GM23338 (cell line): Measurements from ENCODE around the gene EXOC5. TPM values are rescaled to one million over a fixed set of nuclear protein-coding genes. Genes with fewer than 3 reads are reported as not detected.

Experiments used
- ATAC-seq: fragments of 200-7000 bp; cut with Tn5 transposase; 3 replicates; pipeline ENCODE4 v1.9.1; 2020
- DNase-seq: peaks from one replicate; pipeline ENCODE4 v3.0.0-alpha.2; 2015; ENCODE audit warnings: low spot score
- H2AFZ ChIP-seq: fragments of 200-600 bp; sonication (generic); 2 replicates; pipeline ENCODE4 v1.8.0; 2016; ENCODE audit warnings: antibody characterized with exemption, mild to moderate bottlenecking, moderate library complexity
- H3F3A ChIP-seq: fragments of 200-600 bp; sonication (generic); replicated peaks from 2 replicates; pipeline ENCODE4 v1.8.0; 2017; ENCODE audit warnings: antibody characterized with exemption, mixed run types, low read depth
- H3K27ac ChIP-seq: fragments of 200-600 bp; sonication (generic); 2 replicates; pipeline ENCODE4 v1.6.1; 2016; ENCODE audit warnings: low read depth
- H3K27me3 ChIP-seq: fragments of 200-600 bp; sonication (generic); 2 replicates; pipeline ENCODE4 v1.8.0; 2016; ENCODE audit warnings: mild to moderate bottlenecking, mixed run types, moderate library complexity; ENCODE audit not compliant: insufficient read depth
- H3K36me3 ChIP-seq: fragments of 200-600 bp; sonication (generic); 2 replicates; pipeline ENCODE4 v1.8.0; 2016; ENCODE audit warnings: mild to moderate bottlenecking; ENCODE audit not compliant: insufficient read depth
- H3K4me1 ChIP-seq: fragments of 200-600 bp; sonication (generic); 2 replicates; pipeline ENCODE4 v1.8.0; 2016; ENCODE audit warnings: mild to moderate bottlenecking, moderate library complexity; ENCODE audit not compliant: insufficient read depth
- H3K4me2 ChIP-seq: fragments of 200-600 bp; sonication (generic); 2 replicates; pipeline ENCODE4 v1.7.1; 2017; ENCODE audit warnings: mixed run types
- H3K4me3 ChIP-seq: fragments of 200-600 bp; sonication (generic); 2 replicates; pipeline ENCODE4 v1.6.1; 2016; ENCODE audit warnings: mixed run types
- H3K79me2 ChIP-seq: fragments of 200-600 bp; sonication (generic); replicated peaks from 2 replicates; pipeline ENCODE4 v1.8.0; 2017; ENCODE audit warnings: mild to moderate bottlenecking; ENCODE audit not compliant: insufficient read depth
- H3K9me2 ChIP-seq: fragments of 200-600 bp; sonication (generic); 2 replicates; pipeline ENCODE4 v1.8.0; 2017; ENCODE audit not compliant: insufficient read depth
- H4K20me1 ChIP-seq: fragments of 200-600 bp; sonication (generic); replicated peaks from 2 replicates; pipeline ENCODE4 v1.8.0; 2017; ENCODE audit warnings: mild to moderate bottlenecking; ENCODE audit not compliant: insufficient read depth
- H3K27ac Mint-ChIP-seq: 2 replicates; pipeline ENCODE4 v1.8.0; 2020; ENCODE audit warnings: inconsistent platforms, mild to moderate bottlenecking, moderate library complexity, mixed read lengths
- H3K27me3 Mint-ChIP-seq: 3 replicates; pipeline ENCODE4 v1.8.0; 2022; ENCODE audit warnings: low read depth, mild to moderate bottlenecking, moderate library complexity, mixed read lengths, inconsistent platforms; ENCODE audit not compliant: insufficient read depth, poor library complexity
- H3K36me3 Mint-ChIP-seq: 3 replicates; pipeline ENCODE4 v1.8.0; 2021; ENCODE audit warnings: low read depth, mild to moderate bottlenecking, inconsistent platforms, moderate library complexity, mixed read lengths
- H3K4me1 Mint-ChIP-seq: 3 replicates; pipeline ENCODE4 v1.8.0; 2020; ENCODE audit warnings: mild to moderate bottlenecking, inconsistent platforms, mixed read lengths
- H3K4me3 Mint-ChIP-seq: 3 replicates; pipeline ENCODE4 v1.8.0; 2021; ENCODE audit warnings: moderate library complexity, mild to moderate bottlenecking, inconsistent platforms, mixed read lengths
- H3K9me3 Mint-ChIP-seq: 3 replicates; pipeline ENCODE4 v1.8.0; 2020; ENCODE audit warnings: moderate library complexity, mild to moderate bottlenecking, inconsistent platforms, mixed read lengths
- CREB1 ChIP-seq: fragments of 250-450 bp; sonication (Bioruptor Pico); IDR thresholded peaks from 2 replicates; pipeline ENCODE4 v1.5.0; 2020; ENCODE audit warnings: low read depth, mild to moderate bottlenecking, moderate library complexity
- CTCF ChIP-seq, 2 experiments: fragments of 200-600 bp in 1 of 2; sonication (generic) in 1 of 2; conservative IDR thresholded peaks; 2 replicates each; pipeline versions ENCODE4 v1.5.1 to v1.6.1; 2016 to 2017; ENCODE audit warnings: antibody characterized with exemption in 2 of 2, low read depth in 2 of 2, mild to moderate bottlenecking in 2 of 2, moderate library complexity in 1 of 2
- EZH2phosphoT487 ChIP-seq: fragments of 200-600 bp; sonication (generic); IDR thresholded peaks from one replicate; pipeline ENCODE4 v1.8.1; 2018; ENCODE audit warnings: antibody characterized with exemption; ENCODE audit not compliant: unreplicated experiment
- JUNB ChIP-seq: IDR thresholded peaks from one replicate; pipeline ENCODE4 v1.6.1; 2016; ENCODE audit warnings: antibody characterized with exemption; ENCODE audit not compliant: unreplicated experiment
- NANOG ChIP-seq: IDR thresholded peaks from 2 replicates; pipeline ENCODE4 v1.6.1; 2016; ENCODE audit warnings: antibody characterized with exemption, borderline replicate concordance
- POLR2AphosphoS5 ChIP-seq: IDR thresholded peaks from 2 replicates; pipeline ENCODE4 v1.6.1; 2016; ENCODE audit warnings: antibody characterized with exemption, low read depth
- REST ChIP-seq: IDR thresholded peaks from one replicate; pipeline ENCODE4 v1.6.1; 2018; ENCODE audit warnings: antibody characterized with exemption; ENCODE audit not compliant: unreplicated experiment
- STAT1 ChIP-seq: IDR thresholded peaks from one replicate; pipeline ENCODE4 v1.6.1; 2016; ENCODE audit warnings: antibody characterized with exemption; ENCODE audit not compliant: unreplicated experiment
- ZNF331 ChIP-seq: fragments of 250-450 bp; sonication (Bioruptor Pico); IDR thresholded peaks from 2 replicates; pipeline ENCODE4 v1.5.0; 2020; ENCODE audit warnings: low read depth, mild to moderate bottlenecking, moderate library complexity
- ZNF462 ChIP-seq: fragments of 250-450 bp; sonication (Bioruptor Pico); IDR thresholded peaks from 2 replicates; pipeline ENCODE4 v1.5.0; 2020; ENCODE audit warnings: mild to moderate bottlenecking, moderate library complexity
- polyA plus RNA-seq: library from polyadenylated mRNA; unstranded; fragments of >200 nt; fragmentation: Nextera tagmentation; extraction: Ambion mirVana; gene quantifications from 2 replicates; pipeline ENCODE4 v1.2.1, GENCODE V29; 2016
- total RNA-seq: library from RNA; depleted of rRNA; stranded (reverse); fragments of >200 nt; shearing (Covaris generic); gene quantifications from 2 replicates; pipeline ENCODE4 v1.2.3, GENCODE V29; 2014

The EXOC5 gene
- total and polyA plus RNA-seq, 2 experiments from 2014 or later: 26.4 to 55.9 TPM

GRCh38 chr14:57297852-57298251 lies 29.1 kb upstream of the EXOC5 start:
- ATAC-seq (no peak), DNase-seq (no peak)
- peaks cover 3% of the 10 kb centered on the region for H3K27me3 Mint-ChIP-seq
- TF ChIP-seq JUNB (no peak), POLR2AphosphoS5 (no peak), STAT1 (no peak), REST (no peak), NANOG (no peak), ZNF331 (CRISPR knock-in tag) (no peak), CTCF (conservative IDR thresholded peaks at IDR 0.05; ENCODE audit: low read depth in 2 of 2) (no peak), CREB1 (CRISPR knock-in tag) (no peak), EZH2phosphoT487 (no peak), ZNF462 (CRISPR knock-in tag) (no peak)
- H3K27me3 ChIP-seq: no peaks in the 10 kb centered on the region
- H3K9me2 ChIP-seq: no peaks in the 10 kb centered on the region
- H3F3A ChIP-seq: no peaks in the 10 kb centered on the region
- H3K4me2 ChIP-seq: no peak overlapping the region
- peaks cover 8% of the 10 kb centered on the region; the same call in 2 of the 3 replicates for H3K4me1 Mint-ChIP-seq
- H3K9me3 Mint-ChIP-seq: no peaks in the 10 kb centered on the region
- no peaks in the 10 kb centered on the region; the same call in 1 of the 2 replicates for H3K4me1 ChIP-seq
- H3K4me3 Mint-ChIP-seq: no peak overlapping the region
- H3K36me3 ChIP-seq: no peaks in the 10 kb centered on the region
- no peak overlapping the region for H2AFZ ChIP-seq
- no peak overlapping the region for H3K4me3 ChIP-seq
- H4K20me1 ChIP-seq: no peaks in the 10 kb centered on the region
- H3K79me2 ChIP-seq: no peaks in the 10 kb centered on the region
- H3K36me3 Mint-ChIP-seq: no peaks in the 10 kb centered on the region
- H3K27ac ChIP-seq: no peak overlapping the region
- H3K27ac Mint-ChIP-seq: no peak overlapping the region
